C4-2B (cell line): ENCODE data around the gene UBN1.

Source experiments
- ZFX ChIP-seq: fragments of 450-650 bp; IDR thresholded peaks from 2 replicates; pipeline ENCODE4 v1.6.1; 2017
- TF ChIP-seq, protein P1 (sequence below): fragments of 450-650 bp; conservative IDR thresholded peaks from 2 replicates; pipeline ENCODE4 v1.5.1; 2017; ENCODE audit warnings: mild to moderate bottlenecking

DNA sequence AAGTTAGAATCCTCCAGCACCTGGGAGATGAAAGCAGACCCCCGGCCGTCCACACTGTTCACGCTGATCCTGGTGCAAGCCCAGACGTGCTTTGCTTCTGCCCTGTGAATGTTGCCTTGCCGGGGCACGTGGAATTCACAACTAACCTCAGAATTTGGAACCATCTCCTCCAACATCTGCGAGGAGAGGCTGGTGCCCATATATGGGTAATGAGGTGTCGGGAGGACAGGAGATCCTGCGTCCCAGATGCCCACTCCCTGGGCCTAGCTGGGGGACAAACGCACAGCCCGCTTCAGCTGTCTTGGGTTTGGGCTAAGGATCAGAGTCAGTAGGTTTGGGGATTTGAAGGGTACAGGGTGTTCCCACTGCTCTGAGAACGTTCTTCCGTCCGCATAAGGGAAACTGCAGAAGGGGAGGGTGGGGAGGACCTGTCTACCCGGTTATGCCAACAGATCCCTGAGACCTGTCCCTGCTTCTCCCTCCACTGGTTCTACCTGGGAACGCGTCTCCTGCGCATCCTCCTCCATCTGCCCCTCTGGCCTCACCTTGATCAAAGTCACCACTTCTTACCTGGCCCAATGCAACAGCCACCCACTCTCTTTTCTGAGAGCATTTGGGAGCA, 75.6 kb downstream of the UBN1 start:
- TF ChIP-seq, protein P1, sequence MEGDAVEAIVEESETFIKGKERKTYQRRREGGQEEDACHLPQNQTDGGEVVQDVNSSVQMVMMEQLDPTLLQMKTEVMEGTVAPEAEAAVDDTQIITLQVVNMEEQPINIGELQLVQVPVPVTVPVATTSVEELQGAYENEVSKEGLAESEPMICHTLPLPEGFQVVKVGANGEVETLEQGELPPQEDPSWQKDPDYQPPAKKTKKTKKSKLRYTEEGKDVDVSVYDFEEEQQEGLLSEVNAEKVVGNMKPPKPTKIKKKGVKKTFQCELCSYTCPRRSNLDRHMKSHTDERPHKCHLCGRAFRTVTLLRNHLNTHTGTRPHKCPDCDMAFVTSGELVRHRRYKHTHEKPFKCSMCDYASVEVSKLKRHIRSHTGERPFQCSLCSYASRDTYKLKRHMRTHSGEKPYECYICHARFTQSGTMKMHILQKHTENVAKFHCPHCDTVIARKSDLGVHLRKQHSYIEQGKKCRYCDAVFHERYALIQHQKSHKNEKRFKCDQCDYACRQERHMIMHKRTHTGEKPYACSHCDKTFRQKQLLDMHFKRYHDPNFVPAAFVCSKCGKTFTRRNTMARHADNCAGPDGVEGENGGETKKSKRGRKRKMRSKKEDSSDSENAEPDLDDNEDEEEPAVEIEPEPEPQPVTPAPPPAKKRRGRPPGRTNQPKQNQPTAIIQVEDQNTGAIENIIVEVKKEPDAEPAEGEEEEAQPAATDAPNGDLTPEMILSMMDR, result no peak
- TF ChIP-seq ZFX, result no peak
